GM18520 (cell line): ENCODE data around the gene ACE.

ENCODE experiments used
- ATAC-seq: cut with Tn5 transposase; IDR thresholded peaks from one replicate; pipeline ENCODE4 v1.9.1; 2021; ENCODE audit not compliant: unreplicated experiment

Gene ACE

DNA sequence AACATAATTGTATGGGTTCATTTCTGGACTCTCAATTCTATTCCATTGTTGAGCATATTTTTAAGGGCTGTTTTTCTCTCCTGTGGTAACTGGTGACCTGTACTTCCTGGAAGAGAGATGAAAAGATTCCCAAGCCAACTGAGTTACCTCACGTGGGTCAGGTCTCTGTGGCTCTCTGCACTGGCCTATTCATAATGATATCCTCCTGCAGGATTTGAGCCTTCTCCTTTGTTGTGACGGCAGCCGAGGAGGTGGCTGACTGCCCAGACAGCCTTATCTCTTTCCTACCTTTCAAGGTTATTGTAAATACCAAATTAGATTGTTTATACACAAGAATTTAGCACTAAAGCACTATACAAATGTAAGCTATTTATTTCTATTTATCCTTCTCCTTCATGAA lies 2.7 kb upstream of the ACE start:
- ATAC-seq = no peak

DNA sequence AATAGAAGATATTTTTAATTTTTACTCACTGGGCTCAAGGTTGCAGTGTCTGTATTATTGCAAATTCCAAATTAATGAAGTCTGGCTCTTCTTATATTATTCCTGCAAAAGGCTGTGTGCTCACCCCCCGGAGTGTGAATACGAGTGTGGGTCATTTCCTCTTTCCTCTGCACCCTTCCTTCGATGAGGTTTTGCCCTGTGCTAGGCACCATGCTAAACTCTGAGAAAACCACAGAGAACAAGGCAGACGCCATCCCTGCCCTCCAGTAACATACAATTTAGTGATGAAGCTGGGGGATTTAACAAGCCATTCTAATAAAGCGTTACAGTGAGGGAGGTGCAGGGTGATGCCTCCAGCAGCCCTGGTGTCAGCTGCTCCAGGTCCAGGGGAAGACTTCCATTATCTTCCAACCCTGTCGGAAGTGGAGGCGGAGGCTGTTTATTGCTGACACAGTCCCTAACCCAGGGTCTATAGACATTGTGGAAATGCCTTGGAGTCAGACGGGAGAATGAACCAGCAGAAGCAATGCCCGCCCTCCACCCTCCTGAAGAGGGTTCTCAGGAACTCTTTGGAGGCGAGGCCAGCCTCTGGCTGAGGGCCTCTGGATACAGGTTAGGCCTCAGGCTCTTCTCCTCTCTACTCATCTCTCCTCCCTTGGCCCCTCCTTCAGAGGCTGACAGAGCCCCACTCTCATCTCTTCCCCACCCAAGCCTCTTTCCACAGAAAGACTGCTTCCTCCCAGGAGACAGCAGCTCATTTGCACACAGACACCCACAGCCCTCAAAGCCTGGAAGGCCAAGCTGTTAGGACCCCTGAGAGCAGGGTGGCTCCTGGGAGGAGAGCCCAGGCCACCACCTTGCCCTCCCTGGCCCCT lies 2.0 kb upstream of the ACE start:
- ATAC-seq = no peak

DNA sequence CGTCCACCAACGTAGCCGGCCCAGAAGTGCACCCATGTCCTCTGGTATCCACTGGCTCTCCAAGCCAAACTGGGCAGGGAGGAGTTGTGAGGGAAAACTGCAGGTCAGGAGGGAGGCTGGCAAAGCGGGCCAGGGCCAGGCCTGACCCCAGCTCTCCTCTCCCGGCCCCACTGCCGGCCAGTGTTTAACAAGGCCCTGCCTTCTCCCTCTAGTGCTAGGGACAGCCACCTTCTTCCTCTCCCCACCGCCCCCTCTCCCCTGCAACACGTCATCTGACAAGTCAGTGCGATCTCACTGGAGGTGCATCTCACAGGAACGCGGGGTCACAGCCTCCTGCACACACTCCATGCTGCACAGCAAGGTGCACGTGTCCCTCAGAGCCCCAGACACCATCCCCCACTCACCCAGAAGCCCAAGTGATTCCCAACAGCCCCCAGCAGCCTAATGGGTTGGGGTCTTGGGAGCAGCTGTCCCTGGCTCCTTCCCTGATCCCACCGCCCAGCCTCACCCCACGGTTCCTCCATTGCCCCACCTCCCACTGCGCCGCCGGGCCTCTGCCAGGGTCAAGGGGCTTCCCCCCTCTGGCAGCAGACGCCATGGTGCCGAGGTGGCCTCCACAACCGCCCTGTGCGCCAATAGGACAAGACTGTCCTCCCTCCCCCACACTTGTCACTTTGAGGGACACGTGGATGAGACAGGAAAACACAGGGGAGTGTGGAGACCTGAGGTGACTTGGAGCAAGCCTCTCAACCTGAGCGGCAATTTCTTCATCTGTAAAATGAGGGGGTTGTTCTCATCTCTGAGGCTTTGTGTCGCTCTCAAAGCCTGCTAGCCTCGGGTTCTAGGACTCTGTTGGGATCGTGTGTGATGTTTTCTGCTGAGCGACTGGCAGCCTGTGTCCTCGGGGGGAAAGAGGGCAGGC lies 1.1 kb upstream of the ACE start:
- ATAC-seq = no peak

DNA sequence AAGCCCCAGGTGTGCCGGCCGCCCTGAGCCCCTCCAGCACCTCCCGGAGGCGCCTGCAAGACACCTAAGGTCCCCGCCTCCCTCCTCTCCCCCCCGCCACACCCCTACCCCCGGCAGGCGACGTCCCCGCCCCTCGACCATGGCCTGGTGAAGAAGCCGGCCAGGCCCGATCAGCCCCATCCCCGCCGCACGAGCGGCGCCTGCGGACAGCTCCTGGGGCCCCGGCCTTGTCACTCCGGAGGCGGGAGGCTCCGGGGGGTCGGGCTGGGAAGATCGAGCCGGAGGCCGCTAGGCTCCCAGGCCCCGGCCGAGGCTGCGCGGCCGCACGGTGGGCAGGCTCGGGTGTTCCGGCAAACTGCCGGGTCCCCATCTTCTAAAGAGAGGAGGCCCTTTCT lies 405 bp upstream of the ACE start:
- no peak for ATAC-seq

DNA sequence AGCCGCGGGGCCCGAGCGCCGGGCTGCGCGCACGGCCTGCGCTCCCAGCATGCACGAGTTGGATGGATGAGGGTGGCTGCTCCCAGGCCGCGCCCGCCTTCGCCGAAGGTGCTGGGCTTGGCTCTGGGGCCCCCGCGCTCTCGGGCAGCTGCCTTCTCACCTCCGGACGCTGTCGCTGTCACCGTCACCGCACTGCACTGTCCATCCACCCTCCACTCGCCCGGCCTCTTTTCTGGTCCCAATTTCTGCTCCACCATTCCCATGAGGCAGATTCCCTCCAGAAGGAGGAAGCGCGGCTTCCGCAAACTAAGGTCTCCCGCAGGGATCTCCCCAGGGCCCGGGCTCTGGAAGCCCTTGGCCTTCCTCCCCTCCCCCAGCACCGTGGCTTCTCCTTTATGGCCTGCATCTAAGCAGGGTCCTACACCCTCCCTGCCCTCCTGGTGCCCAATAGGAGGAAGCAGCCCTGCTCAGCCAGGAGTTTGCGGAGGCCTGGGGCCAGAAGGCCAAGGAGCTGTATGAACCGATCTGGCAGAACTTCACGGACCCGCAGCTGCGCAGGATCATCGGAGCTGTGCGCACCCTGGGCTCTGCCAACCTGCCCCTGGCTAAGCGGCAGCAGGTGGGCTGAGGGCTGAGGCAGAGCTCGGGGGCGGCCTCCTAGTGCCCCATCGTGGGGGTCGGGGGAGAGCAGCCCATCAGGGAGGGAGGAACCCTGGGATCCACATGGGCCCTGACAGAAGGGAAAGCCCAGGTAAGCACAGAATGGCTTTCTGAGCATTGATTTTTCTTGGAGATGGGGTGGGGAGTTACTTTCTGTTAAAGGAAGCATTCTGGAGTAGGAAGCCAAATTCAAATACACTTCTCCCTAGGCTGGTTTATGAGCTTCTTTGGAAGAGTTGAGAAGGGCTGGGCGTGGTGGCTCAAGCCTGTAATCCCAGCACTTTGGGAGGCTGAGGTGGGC lies 899 bp downstream of the ACE start:
- no peak for ATAC-seq

DNA sequence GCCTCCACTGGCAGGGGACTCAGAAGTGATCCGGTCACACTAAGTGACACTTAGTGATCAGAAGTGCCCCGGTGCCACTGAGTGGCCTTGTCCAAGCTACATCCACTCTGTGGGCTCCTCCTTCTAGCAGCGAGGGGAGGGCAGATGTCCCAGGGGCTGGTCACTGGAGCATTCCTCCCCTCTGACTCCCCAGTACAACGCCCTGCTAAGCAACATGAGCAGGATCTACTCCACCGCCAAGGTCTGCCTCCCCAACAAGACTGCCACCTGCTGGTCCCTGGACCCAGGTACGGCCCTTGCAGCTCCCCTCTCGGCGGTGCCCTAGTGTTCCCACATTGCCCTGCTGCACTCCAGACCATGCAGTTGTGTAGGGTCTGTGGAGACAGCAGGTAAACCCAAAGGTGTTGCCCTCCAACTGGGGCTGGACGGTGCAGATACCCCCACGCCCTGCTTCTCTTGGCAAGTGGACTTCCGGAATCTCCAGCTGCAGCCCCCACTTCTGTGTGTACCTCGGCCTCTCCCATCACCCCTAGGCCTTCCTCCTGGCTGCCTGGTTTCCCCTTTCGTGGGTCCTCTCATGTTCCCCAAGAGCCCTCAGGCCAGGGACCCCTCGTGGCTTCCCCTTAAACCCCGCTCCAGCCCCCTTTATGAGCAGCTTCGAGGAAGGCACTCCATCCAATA lies 2.1 kb downstream of the ACE start:
- peak; percentile 46 for ATAC-seq

DNA sequence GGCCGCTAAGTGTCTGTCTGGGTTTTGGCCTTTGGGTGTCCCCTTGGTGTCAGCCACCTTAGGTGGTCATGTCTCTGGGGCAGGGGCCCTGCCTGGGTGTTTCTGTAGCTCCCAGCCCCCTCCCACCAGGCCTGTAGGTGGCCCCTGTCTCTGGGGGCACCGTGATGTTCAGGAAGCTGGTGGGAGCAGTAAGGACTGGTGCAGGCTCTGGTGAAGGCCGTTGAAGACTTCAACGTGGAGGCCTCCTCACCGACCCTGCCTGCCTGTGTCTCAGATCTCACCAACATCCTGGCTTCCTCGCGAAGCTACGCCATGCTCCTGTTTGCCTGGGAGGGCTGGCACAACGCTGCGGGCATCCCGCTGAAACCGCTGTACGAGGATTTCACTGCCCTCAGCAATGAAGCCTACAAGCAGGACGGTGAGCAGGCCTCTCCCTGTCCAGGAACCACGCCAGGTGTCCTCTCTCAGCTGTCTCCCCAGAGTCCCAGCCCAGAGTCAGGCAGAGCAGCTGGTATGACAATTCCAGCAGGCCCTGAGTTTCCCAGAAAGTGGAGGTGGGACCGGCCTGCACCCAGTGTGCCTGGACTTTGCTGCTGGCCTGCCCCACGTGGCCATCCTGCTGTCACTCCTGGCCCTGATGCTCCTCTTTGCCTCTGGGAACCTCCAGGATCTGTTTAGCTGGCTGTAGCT lies 2.8 kb downstream of the ACE start:
- no peak for ATAC-seq

DNA sequence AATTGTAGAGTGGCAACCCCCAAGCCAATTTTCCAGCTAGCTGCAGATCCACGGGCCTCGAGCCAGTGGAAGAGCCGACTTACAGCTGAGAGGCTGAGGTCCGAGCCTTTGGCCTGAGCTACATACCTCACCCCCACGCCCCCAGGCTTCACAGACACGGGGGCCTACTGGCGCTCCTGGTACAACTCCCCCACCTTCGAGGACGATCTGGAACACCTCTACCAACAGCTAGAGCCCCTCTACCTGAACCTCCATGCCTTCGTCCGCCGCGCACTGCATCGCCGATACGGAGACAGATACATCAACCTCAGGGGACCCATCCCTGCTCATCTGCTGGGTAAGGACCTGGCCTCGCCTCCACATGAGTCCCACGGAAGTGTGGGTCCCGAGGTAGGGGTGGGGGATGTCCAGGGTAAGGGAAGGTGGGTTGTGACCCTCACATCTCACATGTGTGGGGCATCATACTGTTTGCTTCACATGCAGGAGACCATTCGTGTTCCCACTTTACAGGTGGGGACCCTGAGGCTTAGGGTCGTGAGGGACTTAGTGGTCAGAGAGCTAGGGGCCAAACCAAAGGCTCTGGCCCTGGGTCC lies 3.4 kb downstream of the ACE start:
- ATAC-seq = no peak

DNA sequence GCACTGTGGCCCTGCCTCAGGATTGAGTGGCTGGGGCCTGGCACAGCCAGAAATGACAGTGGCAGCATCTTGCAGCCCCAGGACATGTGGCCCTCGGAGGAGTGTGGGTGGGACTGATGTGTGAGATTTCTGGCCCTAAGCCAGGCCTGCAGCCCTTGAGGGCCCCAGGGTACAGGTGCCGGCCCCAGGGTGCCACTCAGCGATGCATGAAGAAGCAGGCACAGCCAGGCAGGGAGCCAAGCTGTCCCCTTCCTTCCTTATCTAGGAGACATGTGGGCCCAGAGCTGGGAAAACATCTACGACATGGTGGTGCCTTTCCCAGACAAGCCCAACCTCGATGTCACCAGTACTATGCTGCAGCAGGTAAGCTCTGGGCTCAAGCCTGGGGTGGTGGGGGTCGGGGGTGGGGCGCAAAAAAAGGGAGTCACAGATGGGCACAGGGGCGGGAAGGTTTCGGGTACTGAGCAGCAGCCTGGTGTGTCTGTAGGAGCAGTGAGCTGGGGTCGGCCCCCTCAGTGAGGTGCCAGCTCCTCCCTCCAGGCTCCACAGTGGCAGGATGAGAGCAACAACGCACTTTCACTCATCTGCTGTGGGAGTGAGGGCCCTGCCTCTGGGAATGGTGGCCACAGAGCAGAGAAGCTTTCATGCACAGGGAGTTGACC lies 4.1 kb downstream of the ACE start:
- no peak for ATAC-seq

DNA sequence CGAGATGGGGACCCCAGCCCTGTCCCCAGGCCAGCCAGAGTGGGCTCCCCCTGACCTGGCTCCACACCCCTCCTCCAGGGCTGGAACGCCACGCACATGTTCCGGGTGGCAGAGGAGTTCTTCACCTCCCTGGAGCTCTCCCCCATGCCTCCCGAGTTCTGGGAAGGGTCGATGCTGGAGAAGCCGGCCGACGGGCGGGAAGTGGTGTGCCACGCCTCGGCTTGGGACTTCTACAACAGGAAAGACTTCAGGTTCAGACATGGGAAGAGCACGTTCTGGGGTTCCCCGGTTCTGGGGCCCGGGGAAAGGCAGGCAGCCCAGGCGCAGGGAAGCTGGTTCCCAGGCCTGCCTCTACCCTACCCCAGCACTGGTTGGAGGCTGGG lies 4.6 kb downstream of the ACE start:
- no peak for ATAC-seq

DNA sequence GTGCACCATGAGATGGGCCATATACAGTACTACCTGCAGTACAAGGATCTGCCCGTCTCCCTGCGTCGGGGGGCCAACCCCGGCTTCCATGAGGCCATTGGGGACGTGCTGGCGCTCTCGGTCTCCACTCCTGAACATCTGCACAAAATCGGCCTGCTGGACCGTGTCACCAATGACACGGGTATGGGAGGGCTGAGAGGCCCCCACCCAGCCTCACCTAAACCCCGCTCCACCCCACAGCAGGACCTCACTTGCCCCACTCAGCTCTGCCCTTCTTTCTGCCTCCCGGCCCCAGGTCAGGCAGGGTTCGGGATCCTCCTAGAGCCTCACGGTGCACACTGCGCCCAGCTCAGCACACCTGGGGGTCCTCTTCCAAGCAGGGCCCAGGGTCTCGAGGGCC lies 5.6 kb downstream of the ACE start:
- no peak for ATAC-seq

DNA sequence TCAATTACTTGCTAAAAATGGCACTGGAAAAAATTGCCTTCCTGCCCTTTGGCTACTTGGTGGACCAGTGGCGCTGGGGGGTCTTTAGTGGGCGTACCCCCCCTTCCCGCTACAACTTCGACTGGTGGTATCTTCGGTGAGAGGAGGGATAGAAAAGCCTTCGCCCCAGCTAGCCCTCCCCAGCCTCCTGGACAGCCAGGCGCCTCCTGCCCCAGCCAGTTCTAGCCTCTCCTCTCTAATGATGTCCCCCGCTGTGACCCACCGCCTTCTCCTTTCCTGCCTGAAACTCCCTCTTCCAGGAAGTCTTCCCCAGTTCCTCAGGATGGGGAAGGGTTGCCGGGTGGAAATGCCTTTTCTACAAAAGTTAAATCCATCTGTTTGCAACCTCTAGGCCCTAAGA lies 6.2 kb downstream of the ACE start:
- ATAC-seq = no peak

DNA sequence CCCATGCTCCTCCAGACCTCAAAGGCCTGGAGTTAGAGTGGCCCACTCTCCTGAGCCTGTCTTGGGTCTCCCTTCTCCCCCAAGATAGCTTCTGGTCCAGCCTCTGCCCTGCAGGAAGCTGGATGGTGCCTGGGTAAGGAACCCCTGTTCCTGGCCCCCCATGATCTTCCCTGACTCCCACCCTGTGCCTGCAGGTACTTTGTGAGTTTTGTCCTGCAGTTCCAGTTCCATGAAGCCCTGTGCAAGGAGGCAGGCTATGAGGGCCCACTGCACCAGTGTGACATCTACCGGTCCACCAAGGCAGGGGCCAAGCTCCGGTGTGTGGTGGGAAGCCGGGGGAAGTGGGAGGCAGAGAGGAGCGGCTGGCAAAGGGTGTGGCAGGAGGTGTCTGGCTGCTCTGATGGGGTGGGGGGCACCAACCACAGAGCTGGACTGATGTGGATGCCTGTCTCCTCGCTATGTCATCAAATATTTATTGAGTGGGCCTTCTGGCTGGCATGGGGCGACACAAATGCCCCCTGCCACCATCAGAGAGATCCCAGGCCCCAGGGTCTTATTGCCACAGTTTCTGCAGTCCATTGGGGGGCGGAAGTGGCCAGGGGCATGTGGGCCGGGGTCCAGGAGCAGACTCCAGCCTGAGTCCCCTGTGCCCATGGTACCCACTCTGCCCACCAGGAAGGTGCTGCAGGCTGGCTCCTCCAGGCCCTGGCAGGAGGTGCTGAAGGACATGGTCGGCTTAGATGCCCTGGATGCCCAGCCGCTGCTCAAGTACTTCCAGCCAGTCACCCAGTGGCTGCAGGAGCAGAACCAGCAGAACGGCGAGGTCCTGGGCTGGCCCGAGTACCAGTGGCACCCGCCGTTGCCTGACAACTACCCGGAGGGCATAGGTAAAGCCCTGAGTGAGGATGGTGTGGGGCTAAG lies 7.1 kb downstream of the ACE start:
- ATAC-seq = no peak

DNA sequence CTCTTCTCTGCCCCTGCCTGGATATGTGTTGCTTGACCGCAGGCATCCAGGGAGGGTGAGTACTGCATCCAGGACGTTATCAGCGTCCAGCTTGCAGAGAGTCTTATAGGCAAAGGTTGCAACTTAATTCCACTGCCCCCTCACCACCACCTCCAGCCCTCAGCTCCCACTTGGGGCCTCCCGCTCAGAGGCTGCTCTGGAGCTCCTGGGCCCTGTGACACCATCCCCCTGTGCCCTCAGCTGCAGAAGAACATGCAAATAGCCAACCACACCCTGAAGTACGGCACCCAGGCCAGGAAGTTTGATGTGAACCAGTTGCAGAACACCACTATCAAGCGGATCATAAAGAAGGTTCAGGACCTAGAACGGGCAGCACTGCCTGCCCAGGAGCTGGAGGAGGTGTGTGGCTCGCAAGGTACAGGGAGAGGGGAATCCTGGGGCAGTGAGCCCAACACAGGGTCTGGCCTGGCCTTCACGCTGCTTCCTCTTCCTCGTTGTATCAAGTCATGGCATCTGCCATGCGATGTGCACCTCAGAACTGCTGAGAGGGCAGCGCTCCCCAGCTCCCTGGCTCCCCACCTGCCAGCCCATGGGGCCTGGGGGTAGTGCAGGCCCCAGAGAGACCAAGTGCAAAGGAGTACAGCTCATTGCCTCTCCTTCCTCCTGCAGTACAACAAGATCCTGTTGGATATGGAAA lies 9.6 kb downstream of the ACE start:
- ATAC-seq = no peak

DNA sequence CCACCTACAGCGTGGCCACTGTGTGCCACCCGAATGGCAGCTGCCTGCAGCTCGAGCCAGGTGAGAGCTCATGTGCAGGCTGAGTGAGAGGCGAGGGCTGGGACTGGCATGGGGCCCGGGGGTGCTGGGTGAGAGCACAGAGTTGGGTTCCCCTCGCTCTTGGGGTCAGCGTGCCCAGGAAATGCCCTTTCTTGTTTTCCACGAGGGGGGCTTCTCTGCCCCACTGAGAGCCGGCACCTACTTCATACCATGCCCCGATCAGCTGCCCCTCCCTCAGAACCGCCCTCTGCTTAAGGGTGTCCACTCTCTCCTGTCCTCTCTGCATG lies 10.1 kb downstream of the ACE start:
- ATAC-seq = no peak

DNA sequence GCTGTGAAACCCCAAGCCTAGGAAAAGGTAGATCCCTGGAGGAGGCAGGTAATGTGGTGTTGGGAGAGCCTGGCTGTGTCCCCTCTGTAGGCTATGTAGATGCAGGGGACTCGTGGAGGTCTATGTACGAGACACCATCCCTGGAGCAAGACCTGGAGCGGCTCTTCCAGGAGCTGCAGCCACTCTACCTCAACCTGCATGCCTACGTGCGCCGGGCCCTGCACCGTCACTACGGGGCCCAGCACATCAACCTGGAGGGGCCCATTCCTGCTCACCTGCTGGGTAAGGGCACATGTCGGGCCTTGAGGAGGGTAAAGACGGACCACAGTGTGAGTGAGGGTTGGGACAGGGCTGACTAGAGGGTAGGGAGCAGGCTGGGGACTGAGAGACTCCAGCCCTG lies 12.0 kb downstream of the ACE start:
- ATAC-seq = no peak

DNA sequence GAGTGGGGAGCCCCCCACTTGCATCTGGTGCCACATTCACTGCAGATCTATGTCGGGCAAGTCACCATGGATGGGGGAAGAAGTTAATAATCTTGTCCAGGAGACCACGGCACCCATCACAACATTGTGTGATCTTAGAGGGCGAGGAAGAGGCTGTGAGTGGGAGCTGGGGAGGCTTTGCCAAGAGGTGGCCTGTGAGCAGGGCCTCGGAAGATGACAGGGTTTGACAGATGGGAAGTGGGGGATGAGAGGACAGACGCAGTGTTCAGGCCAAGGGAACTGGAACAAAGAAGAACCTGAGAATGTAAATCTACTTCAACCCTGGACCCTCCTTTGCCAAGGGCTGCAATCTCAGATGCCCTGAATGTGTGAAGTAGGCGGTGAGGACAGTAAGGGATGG lies 12.4 kb downstream of the ACE start:
- no peak for ATAC-seq
